Esophagus mucosa (tissue), 1 donor: ENCODE measurements around the gene GALNT13. TPM values are rescaled to one million over a fixed set of nuclear protein-coding genes. Genes with fewer than 3 reads are reported as not detected.

Experiments
- ATAC-seq: fragments of 200-7000 bp; cut with Tn5 transposase; one replicate; pipeline ENCODE4 v1.9.1; 2020
- total RNA-seq: library from RNA; stranded (reverse); gene quantifications from one replicate; pipeline ENCODE4 v1.2.4, GENCODE V29; 2023
- donor health status: DM: yes; HTN: yes; CAD: no.

The GALNT13 gene
- 0.04 TPM for total RNA-seq

GRCh38 chr2:153871231-153872221 is at the start of gene GALNT13:
TSS of gene GALNT13 (plus strand) at chr2:153871922.
- no peak for ATAC-seq

- ATAC-seq = no peak
These were observed 47.8 kb upstream of the GALNT13 start for GRCh38 chr2:153823880-153824279.

- ATAC-seq = no peak
These were observed 43.4 kb upstream of the GALNT13 start for GRCh38 chr2:153828335-153828734.

DNA sequence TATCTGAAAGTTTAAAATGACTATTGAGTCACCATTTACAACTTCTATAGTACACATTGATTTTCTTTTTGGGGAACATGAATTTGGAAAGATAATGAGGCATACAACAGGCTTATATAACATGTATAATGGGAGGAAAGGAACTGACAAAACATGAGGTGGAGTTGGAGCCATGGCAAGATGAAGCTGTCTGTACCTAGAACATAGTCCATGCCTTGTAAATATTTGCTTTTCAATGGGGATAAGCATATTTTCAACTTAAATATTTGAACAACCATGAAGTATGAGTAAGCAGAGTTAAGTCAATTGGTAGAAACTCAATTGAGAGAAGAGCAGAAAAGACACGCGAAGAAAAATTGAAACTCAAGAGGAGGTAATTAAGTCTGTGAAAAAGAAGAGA is 37.1 kb upstream of the GALNT13 start:
- no peak for ATAC-seq

- no peak for ATAC-seq
These were observed 13.5 kb upstream of the GALNT13 start for GRCh38 chr2:153858250-153858649.

- no peak for ATAC-seq
These were observed 7.7 kb upstream of the GALNT13 start for GRCh38 chr2:153864022-153864421.

DNA sequence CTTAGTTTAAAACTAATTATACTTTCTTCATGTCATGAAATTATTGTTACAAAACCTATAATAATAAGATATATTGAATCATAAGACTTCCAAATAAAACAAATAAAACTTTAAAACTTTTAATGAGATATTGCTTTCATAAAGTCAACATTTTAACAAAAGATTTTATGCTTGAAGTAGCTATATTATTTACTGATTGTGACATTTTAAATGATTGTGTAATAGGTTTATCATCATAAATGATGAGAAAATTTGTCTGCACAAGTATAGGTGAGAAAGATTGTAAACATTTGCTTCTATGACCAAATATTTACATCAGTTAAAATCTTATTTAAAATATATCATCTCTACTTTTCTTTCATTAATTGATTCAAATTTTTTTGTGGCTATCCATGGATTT is 5.1 kb upstream of the GALNT13 start:
- ATAC-seq = no peak

GRCh38 chr2:153870308-153870707 is 1.4 kb upstream of the GALNT13 start:
- no peak for ATAC-seq

GRCh38 chr2:153872311-153873051 is 759 bp downstream of the GALNT13 start:
- no peak for ATAC-seq

DNA sequence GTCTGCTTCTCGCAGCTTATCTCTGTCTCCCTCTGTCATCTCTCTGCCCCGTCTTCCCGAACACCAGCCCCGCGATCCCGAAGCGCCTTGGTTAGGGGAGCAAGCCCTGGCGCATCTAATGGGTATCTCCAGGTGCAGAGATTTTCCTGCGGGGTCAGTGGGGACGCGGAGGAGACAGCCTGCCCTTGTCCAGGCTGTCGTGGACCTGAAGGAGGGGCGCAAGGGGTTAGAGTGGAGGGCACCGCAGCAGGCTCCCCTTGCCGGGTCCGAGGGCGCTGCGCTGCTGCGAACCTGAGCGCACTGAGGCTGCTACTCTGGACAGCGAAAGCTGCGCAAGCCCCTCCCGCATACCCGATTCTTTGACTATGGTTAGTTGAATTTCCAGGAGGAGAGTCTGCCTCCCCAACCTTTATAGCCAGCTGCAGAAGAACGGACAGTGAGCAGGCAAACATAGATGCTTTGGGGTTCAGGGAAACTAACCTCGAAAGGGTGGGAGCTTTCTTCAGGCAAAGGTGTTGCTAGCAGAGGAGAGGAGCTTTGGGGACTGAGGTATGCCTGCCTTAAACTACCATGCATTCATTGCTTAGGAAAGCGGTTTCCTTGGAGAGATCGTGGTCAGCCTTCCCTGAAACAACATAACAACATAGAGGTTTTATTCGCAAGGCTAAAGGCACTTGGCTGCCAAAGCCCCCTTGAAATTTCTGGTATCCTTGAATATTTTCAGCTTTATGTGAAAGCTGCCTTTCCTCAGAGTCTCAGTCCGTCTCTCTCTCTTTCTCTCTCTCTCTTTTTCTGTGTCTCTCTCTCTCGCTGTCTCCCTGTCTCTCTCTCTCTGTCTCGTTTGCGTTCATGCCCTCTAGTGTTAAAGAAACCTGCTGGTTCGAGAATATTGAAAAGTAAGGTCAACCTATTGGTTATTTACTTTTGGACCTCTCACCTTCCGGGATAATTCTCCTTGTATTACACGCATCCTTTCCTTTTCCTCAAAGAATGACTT is 1.6 kb downstream of the GALNT13 start:
- ATAC-seq = no peak

GRCh38 chr2:153875801-153876466 is 4.2 kb downstream of the GALNT13 start:
- ATAC-seq = no peak

DNA sequence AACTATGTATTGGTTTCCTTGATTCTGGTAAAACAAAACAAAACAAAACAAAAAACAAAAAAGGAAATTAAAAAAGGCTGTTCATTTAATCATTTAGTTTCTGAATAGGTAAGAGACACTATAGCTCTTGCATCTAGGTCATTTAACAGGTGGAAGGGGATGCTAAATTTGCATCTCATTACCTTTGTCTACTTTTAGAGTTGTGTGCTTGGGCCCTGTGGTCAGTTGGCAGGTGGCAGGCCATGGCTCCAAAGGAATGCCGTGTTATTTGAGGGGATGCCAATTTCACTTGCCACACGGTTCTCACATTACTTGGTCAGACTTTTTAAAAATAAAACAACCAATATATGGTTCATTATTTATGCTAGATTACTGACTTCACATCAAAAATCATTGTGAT is 9.2 kb downstream of the GALNT13 start:
- no peak for ATAC-seq

DNA sequence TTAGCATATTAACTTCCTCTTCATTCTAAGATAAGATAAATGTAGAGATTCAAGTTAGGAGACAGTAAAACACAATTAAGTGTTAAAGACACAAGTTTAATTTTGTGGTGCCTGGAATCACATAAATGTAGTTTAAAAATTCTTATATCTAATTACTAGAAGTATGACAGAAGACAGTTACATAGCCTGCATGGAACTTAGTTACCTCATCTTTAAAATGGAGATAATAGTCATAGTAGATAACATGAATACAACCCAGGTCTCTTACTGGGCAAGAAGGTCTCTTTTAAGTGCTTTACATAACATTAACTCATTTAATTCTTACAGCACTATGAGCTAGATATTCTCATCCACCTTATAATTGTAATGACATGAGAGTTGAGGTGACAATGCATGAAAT is 15.1 kb downstream of the GALNT13 start:
- no peak for ATAC-seq

DNA sequence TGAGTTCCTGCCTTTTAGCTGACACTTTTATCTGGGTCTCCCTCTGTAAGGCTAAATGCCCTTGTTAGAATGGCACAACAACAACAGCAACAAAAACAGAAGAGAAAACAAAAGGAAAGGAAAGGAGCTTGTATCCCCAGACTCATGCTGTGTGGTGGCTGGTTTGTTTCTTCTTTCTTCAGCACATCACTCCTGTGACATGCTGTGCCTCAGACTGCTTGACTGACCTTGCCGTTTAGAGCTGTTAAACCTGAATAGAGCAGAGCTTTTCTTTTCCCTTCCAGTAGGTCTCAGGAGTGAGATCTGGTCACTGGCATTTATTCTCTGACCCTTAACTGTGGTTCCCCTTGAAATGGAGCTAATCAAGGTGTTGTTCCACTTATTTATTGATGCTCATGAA is 18.9 kb downstream of the GALNT13 start:
- no peak for ATAC-seq

DNA sequence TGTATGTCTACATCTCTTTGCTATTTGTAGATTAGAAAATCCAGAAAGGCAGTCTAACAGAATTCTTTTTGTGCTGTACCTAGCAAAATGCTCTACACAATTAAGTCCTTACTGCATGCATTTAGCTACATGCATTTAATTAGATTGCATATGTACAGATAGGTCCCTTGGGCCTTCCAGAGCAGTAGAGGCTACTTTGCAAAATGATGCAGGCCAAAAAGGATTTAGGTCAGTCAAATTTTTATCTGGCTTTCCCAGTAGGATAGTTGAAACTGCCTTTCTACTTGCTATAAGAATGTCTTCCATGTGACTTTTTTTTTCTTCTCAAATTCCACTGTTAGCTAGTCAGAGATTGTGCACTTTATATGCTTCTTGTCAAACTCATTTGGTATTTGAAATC is 19.3 kb downstream of the GALNT13 start:
- ATAC-seq = no peak

GRCh38 chr2:153912798-153913396 is 41.2 kb downstream of the GALNT13 start:
- no peak for ATAC-seq

- ATAC-seq = no peak
These were observed 45.8 kb downstream of the GALNT13 start for GRCh38 chr2:153917570-153917969.

DNA sequence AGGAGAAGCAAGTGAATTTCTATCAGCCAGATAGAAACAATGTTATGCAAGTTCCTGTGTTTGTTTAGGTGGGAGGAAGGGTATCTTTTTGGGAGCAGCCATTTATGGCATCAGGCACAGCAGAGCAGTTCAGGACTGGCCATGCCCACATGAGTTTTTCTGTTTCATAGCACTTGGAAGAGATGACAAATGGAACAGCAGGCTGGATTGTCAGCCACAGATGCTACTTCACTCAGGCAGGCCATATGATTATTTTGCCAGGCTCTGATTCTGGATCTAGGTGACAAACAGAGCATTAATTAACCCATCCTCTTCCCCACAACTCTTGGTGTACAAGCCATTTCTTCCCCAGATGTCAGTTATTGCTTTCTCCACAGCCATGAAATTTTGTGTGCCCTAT is 63.8 kb downstream of the GALNT13 start:
- ATAC-seq = no peak

GRCh38 chr2:153939124-153939796 is 67.5 kb downstream of the GALNT13 start:
- no peak for ATAC-seq

DNA sequence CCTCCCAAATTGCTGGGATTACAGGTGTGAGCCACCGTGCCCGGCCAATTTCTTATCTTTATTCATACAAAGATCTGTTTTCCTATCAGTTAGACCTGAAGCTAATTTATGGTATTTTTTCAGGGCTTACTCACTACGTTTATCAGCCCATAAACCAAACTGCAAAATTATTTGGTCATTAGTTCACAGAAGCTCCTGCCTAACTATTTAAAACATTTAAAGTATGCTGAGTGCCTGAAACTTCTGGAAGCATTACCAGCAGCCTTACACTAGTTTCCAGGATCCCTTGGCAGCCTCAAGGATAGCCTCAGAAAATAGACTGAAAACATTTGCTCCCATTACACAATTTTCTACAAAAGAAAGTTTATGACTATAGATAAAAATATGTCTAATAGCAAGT is 68.8 kb downstream of the GALNT13 start:
- no peak for ATAC-seq

DNA sequence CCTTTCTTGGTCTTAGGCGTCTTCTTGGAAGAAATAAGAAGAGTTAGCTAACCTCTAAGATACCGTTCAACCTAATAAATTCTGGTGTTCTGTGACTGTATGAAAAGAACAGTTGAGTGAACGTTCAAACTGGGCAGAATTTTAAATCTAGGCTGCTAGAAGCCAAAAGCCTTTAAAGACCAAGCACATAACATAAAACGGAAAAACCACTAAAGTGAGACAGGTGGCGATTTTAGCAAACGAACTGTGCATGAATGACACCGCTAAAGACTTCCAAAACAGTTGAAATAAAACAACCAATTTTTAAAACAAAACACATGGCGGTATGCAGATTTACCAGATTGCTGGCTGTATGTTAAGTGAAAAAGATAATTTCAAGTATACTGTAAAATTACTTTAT is 73.1 kb downstream of the GALNT13 start:
- ATAC-seq = no peak
